Inflammatory macrophage treated with lipopolysaccharide for 4 hours (primary cell): ENCODE results near the gene BCL2L1.
"Not testable (repeated sequence)": the region's sequence is repeated elsewhere in the genome, so short reads cannot be mapped to it uniquely, and the experiment has no call there.

ENCODE experiments used
- DNase-seq: peaks from one replicate; pipeline ENCODE4 v3.0.0-alpha.2; 2020

Gene BCL2L1

DNA sequence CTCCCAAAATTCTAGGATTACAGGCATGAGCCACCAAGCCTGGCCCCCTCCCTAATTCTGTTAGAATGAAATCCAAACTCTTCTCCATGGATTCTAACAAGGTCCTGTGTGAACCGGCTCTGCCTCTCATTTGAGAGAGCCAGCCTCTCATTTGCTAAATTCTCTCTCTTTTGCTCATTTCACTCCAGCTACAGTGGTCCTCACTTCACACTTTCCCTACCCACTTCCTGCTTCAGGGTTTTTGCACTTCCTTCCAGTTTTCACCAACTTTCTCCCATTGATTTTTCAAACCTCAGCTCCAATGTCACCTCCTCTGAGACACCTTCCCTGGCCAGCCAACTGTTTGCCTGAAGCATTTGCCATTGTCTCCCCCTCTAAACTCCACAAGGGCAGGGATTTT lies 79.8 kb downstream of the BCL2L1 start:
- DNase-seq, result no peak

DNA sequence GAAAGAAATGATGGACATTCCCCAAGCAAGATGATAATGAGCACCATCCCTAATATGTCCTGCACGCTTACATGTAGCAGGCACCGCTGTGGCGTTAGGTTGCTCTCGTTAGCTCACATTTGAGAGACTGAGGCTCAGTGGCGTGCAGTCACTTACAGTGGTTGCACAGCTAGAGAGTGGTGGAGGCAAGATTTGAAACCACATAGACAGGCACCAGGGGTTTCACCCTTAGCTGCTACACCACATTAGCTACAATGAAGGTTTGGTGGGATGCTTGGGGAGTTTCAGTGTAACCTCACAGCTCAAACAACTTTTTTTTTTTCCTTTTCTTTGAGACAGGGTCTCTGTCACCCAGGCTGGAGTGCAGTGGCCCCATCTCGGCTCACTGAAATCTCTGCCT lies 81.3 kb downstream of the BCL2L1 start:
- no peak for DNase-seq

DNA sequence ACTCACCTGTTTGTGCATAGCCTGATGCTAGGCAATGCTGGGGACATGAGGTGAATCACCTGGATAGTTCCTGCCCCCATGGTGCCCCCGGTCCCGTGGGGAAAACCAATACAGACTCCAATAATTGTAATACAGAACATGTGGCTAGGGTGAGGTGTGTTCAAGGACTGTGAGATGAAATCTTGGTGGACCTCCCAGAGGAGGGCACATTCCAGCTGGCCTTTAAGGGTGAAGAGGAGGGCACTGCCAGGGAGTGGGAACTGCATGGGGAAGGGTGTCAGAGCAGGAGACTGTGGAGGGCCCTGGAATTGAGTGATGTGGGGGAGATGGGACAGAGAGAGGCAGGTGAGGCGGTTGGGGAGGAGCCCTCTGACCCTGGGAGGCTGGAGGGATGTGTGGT lies 82.4 kb downstream of the BCL2L1 start:
- DNase-seq, result no peak

DNA sequence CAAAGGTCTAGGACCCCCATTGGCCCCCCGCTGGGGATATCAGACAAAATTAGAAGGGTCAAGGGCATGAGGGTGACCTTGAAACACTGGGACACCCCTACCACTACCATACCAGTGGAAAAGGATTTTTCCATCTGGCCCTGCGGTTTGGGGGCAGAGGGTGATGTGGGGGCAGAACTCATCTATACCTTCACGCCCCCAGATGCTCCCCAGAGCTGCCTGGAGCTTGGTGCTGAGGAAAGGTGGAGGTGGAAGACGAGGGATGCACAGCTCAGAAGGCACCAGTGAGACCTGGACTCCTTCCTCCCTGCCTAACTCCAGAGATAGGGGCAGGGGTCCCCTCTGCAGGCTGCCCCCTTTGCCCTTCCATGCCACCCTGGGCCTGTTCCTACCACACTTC lies 83.9 kb downstream of the BCL2L1 start:
- no peak for DNase-seq

DNA sequence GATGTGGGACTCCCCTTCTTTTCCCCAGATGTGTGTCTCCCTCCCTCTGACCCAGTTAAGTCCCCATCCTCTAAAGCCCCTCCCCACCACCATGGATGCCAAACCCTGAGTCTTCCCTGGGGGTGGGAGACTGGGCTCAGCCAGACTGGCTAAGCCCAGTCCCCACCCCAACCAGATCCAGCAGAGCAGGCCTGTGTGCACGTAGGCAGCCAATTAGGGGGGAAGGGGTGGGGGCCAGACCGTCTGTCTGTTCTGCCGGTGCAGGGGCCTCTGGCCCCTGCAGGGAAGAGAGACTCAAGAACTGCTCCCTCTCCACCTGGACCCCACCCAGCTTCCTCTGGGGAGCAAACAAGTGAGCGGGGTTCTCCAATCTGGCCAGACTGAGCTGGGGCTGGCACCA lies 84.4 kb downstream of the BCL2L1 start:
- DNase-seq, result no peak

DNA sequence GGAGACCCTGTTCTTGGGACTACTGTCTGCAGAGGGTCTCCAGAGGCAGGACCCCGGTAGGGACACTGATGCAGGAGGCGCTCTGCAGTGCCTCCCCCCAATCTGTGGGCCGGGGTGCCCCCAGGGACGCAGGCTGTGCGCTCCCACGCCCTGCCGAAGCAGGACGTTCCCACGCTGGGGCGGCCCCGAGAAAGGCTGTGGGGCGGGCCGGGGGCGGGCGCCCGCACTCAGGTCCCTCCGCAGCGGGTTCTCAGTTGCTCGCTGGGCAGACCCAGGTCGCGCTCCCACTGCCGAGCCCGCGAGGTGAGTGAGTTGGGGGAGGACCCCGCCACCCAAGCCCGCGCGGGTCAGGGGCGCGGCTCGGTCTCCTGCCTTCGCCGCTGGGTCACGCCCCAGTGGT lies 85.0 kb downstream of the BCL2L1 start, which contains the start of gene COX4I2:
TSS of gene COX4I2 (plus strand) at position 253 of the 400 bp plus-strand sequence. CDS start 1,106 bp downstream, outside the sequence.
- DNase-seq, result no peak

DNA sequence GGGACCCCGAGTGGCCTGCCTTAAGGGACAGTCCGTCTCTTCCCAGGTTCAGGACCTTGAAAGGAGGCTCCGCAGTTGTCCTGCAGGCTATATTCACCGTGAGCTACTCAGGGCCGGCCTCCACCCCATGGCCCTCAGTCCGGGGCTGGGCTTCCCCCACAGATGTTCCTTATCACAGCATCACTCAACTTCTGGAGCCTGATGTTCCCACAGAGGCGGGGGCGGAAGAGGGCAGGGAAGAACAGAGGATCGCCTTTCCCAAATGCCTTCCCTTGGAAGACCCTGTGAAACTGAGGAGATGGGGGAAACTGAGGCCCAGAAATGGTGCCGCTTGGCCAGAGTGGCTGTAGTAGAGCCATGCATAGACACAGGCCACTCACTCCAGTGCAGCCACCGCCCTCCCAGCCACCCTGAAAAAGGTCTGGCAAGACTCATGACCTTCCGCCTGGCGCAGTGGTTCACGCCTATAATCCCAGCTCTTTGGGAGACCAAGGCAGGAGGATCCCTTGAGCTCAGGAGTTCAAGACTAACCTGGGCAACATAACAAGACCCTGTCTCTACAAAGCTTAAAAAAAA lies 89.2 kb downstream of the BCL2L1 start:
- no peak for DNase-seq

DNA sequence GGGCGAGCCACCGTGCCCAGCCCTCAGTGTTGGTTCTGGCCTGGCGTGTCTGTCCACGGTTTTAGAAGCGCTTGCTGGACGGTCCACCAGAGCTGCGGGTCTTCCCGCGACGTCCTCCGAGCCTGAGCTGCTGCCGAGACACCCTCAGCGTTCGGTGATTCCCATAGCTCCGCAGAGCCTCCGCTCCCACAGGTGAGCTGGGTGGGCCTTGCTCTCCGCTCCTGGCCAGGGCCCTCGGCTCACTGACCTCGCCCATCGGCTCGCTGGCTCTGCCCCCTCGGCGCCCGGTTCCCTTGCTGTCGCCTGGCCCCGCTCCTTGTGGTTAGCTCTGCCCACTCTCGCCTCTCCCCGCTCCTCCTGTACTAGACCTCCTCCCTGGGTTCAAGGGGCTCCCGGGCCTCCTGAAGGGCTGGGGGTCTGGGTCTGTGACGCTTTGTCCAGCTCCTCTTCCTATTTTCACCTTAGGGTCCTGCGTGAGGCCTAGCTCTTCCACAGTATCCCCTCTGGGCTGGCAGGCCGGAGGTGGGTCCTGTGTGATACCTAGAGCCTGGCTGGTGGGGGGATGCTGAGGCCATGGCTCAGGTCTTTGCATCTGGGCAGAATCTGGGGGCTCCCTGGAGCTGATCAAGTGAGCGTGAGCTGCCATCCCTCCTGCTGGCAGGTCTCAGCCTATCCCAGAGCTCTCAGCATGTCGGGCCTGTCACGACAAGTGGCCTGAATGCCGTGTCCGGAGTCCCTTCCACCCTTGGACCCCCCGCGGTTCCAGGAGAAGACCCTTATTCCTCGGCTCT lies 89.9 kb downstream of the BCL2L1 start:
- DNase-seq, result no peak

DNA sequence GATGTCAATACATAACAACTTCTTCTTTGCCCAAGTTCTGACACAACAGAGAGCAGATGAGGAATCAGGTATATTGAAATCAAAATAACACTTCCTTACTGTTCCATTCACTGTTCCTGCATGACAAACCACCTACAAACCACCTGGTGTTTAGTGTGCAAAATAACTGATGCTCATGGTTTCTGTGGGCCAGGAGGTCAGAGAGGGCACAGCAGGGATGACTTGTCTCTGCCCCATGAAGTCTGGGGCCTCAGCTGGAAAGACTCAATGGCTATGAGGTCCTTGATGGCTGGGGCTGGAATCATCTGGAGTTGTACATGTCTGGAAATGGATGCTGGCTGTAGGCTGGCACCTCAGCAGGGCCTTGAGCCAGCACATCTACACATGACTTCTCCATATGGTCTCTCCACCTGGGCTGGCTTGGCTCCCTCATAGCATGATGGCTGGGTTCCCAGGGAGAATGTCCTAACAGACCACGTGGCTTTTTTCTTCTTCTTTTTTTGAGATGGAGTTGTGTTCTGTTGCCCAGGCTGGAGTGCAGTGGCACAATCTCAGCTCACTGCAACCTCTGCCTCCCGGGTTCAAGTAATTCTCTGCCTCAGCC lies 92.4 kb downstream of the BCL2L1 start:
- DNase-seq, result no peak

DNA sequence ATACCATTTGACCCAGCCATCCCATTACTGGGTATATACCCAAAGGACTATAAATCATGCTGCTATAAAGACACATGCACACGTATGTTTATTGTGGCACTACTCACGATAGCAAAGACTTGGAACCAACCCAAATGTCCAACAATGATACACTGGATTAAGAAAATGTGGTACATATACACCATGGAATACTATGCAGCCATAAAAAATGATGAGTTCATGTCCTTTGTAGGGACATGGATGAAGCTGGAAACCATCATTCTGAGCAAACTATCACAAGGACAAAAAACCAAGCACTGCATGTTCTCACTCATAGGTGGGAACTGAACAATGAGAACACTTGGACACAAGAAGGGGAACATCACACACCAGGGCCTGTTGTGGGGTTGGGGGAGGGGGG lies 94.6 kb downstream of the BCL2L1 start:
- not testable (repeated sequence) for DNase-seq

DNA sequence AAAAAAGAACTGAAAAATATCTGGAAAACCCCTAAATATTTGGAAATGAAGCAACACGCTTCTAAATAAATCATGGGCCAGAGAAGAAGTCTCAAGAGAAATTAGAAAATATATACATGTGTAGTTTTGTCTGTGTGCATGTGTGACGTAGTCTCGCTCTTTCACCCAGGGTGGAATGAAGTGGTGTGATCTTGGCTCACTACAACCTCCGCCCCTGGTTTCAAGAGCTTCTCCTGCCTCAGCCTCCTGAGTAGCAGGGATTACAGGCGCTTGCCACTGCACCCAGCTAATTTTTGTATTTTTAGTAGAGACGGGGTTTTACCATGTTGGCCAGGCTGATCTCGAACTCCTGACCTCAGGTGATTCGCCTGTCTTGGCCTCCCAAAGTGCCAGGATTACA lies 96.1 kb downstream of the BCL2L1 start:
- DNase-seq, result not testable (repeated sequence)

DNA sequence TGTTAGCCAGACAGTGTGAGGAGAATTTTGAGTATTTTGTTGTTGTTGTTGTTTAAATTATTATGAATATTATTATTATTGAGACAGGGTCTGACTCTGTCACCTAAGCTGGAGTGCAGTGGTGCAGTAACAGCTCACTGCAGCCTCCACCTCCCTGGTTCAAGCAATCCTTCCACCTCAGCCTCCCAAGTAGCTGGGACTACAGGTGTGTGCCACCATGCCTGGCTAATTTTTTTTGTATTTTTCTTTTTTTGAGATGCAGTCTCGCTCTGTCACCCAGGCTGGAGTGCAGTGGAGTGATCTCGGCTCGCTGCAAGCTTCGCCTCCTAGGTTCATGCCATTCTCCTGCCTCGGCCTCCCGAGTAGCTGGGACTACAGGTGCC lies 99.6 kb downstream of the BCL2L1 start:
- not testable (repeated sequence) for DNase-seq

DNA sequence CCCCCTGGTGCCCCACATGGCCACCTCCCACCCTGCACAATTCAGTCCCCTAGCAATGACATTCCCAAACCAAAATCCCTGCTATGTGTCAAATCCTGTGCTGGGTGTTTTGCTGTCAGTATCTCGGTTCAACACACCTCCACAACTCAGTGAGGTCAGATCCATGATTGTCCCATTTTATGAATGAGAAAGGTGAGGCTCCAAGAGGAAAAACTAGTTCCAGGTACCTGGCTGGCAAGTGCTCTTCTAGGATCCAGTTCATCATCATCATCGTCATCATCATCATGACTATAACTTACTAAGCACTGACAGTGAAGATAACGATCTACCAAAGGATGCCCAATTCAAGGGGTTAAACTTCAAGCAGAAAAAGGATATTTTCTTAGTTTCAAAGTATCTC lies 102.4 kb downstream of the BCL2L1 start:
- no peak for DNase-seq

DNA sequence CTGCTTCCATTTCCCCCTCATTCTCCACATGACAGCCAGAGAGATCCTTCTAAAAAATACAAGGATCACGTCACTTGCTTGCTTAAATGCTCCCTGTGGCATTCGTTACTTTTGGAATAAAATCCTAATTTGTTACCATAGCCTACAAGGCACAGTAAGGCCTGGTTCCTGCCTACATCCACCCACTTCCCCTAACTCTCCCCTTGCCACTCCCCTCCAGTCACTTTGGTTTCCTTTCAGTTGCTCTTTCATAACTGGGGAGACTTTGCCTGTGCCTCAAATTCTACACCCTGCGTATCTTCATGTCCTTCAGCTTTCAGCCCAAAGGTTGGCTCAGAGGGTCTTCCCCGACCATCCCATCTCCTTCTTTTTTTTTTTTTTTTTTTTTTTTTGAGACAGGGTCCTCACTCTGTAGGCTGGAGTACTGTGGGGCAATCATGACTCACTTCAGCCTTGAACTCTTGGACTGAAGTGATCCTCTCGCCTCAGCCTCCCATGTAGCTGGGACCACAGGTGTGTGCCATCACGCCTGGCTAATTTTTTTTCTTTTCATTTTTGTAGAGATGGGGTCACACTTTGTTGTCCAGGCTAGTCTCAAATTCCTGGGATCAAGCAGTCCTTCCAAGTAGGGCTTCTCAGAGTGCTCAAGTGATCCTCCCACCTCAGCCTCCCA lies 105.1 kb downstream of the BCL2L1 start:
- DNase-seq, result peak; percentile 81

DNA sequence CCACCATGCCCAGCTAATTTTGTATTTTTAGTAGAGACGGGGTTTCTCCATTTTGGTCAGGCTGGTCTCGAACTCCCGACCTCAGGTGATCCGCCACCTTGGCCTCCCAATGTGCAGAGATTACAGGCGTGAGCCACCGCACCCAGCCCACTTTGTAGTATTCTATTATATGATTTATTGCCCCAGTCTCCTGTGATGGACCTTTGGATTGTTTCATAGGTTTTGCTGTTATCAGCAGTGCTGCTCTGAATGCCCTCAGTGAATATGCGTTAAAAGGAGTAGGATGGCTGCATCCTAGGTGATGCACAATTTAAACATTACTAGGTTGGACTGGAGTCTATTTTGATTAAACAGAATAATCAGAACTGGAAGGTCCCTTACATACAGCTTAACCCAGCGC lies 107.3 kb downstream of the BCL2L1 start:
- no peak for DNase-seq
